ENCODE data around the gene RGS13.
"Not testable (repeated sequence)": the region's sequence is repeated elsewhere in the genome, so short reads cannot be mapped to it uniquely, and the experiment has no call there.

The RGS13 gene

DNA sequence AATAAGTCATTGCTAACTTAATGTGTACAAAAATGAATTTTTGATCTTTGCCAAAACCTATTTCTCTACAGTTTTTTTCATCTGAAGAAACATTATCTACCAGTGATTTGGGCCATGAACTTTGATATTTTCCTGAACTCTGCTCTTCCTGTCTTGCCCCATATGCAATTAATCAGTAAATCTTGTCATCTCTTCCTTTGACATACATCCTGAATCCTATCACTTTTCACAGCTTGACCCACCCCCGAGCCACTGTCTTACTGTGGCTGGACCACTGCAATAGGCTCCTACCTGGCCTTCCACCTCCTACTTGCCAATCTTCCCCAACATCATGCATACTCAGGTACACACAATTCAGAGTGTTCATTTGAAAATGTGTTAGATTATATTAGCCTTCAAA is 46.4 kb downstream of the RGS13 start:
- H4K91ac ChIP-seq (ENCODE audit: low read depth, low read length): no peak overlapping the region
- no peak overlapping the region for H3K18ac ChIP-seq (ENCODE audit: low read length)
- no peak overlapping the region for H2BK5ac ChIP-seq (ENCODE audit: low read depth, low read length, poor library complexity)
- no peaks in the 10 kb centered on the region for H3K36me3 ChIP-seq (ENCODE audit: control insufficient read depth in 1 of 2, insufficient read depth in 2 of 2, low read length in 2 of 2)
- no peaks in the 10 kb centered on the region for H3K79me1 ChIP-seq (ENCODE audit: low read length)
- H2AFZ ChIP-seq (ENCODE audit: insufficient read depth, low read length, poor library complexity): no peak overlapping the region
- H3K4ac ChIP-seq (ENCODE audit: low read depth, low read length): no peak overlapping the region
- H3K79me2 ChIP-seq (ENCODE audit: control insufficient read depth, insufficient read depth, low read length, poor library complexity): no peaks in the 10 kb centered on the region
- no peak overlapping the region for H3K27ac ChIP-seq (ENCODE audit: low read depth, low read length)
- no peak for DNase-seq
- H3K9ac ChIP-seq (ENCODE audit: low read length): no peak overlapping the region
- no peaks in the 10 kb centered on the region for H3K4me1 ChIP-seq (ENCODE audit: control insufficient read depth in 1 of 2, insufficient read depth in 2 of 2, low read length in 2 of 2)
- H3K9me3 ChIP-seq (ENCODE audit: insufficient read depth, low read depth, low read length): no peaks in the 10 kb centered on the region
- H3K4me3 ChIP-seq (ENCODE audit: low read depth, low read length): no peak overlapping the region
- H2AK5ac ChIP-seq (ENCODE audit: low read length): no peak overlapping the region
- H3K27me3 ChIP-seq (ENCODE audit: insufficient read depth, low read length): no peaks in the 10 kb centered on the region
- H2BK120ac ChIP-seq (ENCODE audit: insufficient read depth, low read length, poor library complexity): no peak overlapping the region
- H2BK12ac ChIP-seq (ENCODE audit: low read length): no peak overlapping the region
- no CpG with 5 or more reads among the region's 1 CpG for WGBS (ENCODE audit: extremely low coverage, insufficient coverage, insufficient read length)
- H4K12ac ChIP-seq (ENCODE audit: low read depth, low read length): no peak overlapping the region
- no peak overlapping the region for H4K8ac ChIP-seq (ENCODE audit: low read depth, low read length)
- H3K4me2 ChIP-seq (ENCODE audit: low read length): no peak overlapping the region
- no peak overlapping the region for H3K14ac ChIP-seq (ENCODE audit: low read length)
- no peak overlapping the region for H3K23ac ChIP-seq (ENCODE audit: low read length)

DNA sequence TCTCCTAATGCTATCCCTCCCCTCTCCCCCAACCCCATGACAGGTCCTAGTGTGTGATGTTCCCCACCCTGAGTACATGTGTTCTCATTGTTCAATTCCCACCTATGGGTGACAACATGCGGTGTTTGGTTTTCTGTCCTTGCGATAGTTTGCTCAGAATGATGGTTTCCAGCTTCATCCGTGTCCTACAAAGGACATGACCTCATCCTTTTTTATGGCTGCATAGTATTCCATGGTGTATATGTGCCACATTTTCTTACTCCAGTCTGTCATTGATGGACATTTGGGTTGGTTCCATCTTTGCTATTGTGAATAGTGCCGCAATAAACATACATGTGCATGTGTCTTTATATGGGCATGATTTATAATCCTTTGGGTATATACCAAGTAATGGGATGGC is 47.1 kb downstream of the RGS13 start:
- H2BK5ac ChIP-seq (ENCODE audit: low read depth, low read length, poor library complexity); DNase-seq; H3K27me3 ChIP-seq (ENCODE audit: insufficient read depth, low read length); H3K4me3 ChIP-seq (ENCODE audit: low read depth, low read length); H3K27ac ChIP-seq (ENCODE audit: low read depth, low read length); H2BK120ac ChIP-seq (ENCODE audit: insufficient read depth, low read length, poor library complexity); H4K91ac ChIP-seq (ENCODE audit: low read depth, low read length); H3K4ac ChIP-seq (ENCODE audit: low read depth, low read length); H2AFZ ChIP-seq (ENCODE audit: insufficient read depth, low read length, poor library complexity); H3K14ac ChIP-seq (ENCODE audit: low read length); H2BK12ac ChIP-seq (ENCODE audit: low read length); H2AK5ac ChIP-seq (ENCODE audit: low read length); H3K79me2 ChIP-seq (ENCODE audit: control insufficient read depth, insufficient read depth, low read length, poor library complexity); H3K18ac ChIP-seq (ENCODE audit: low read length); H3K23ac ChIP-seq (ENCODE audit: low read length); H3K4me1 ChIP-seq (ENCODE audit: control insufficient read depth in 1 of 2, insufficient read depth in 2 of 2, low read length in 2 of 2); H3K79me1 ChIP-seq (ENCODE audit: low read length); H4K12ac ChIP-seq (ENCODE audit: low read depth, low read length); H3K4me2 ChIP-seq (ENCODE audit: low read length); H3K9me3 ChIP-seq (ENCODE audit: insufficient read depth, low read depth, low read length); H4K8ac ChIP-seq (ENCODE audit: low read depth, low read length); H3K36me3 ChIP-seq (ENCODE audit: control insufficient read depth in 1 of 2, insufficient read depth in 2 of 2, low read length in 2 of 2); H3K9ac ChIP-seq (ENCODE audit: low read length): not testable (repeated sequence)
- WGBS (ENCODE audit: extremely low coverage, insufficient coverage, insufficient read length): no CpG with 5 or more reads among the region's 4 CpGs

DNA sequence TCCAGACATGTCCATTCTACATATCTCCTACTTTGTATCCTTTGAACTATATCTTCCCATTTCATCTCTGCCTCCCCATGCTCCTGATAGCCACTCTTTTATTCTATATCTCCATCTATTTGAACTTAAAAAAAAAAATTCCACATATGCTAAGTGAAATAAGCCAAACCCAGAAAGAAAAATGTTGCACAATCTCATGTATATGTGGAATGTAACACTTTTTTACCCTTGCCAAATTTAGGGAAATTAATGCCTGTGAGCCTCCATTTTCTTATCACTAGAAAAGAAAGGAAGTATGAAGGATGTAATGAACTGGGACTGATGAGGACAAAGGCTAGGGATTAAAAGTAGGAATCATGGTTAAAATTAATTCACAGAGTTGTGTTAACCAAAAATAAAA is 53.5 kb downstream of the RGS13 start:
- Histone ChIP-seq H3K9me3 (ENCODE audit: insufficient read depth, low read depth, low read length) (peaks cover 3% of the 10 kb centered on the region), H3K4me3 (ENCODE audit: low read depth, low read length) (no peak overlapping the region), H3K27me3 (ENCODE audit: insufficient read depth, low read length) (no peaks in the 10 kb centered on the region), H4K8ac (ENCODE audit: low read depth, low read length) (no peak overlapping the region), H2AK5ac (ENCODE audit: low read length) (no peak overlapping the region), H3K36me3 (ENCODE audit: control insufficient read depth in 1 of 2, insufficient read depth in 2 of 2, low read length in 2 of 2) (peaks cover 0 to 2% of the 10 kb centered on the region in 2 experiments), H4K12ac (ENCODE audit: low read depth, low read length) (no peak overlapping the region), H3K4ac (ENCODE audit: low read depth, low read length) (no peak overlapping the region), H2BK5ac (ENCODE audit: low read depth, low read length, poor library complexity) (no peak overlapping the region), H3K23ac (ENCODE audit: low read length) (no peak overlapping the region), H3K14ac (ENCODE audit: low read length) (no peak overlapping the region), H3K4me1 (ENCODE audit: control insufficient read depth in 1 of 2, insufficient read depth in 2 of 2, low read length in 2 of 2) (no peaks in the 10 kb centered on the region), H4K91ac (ENCODE audit: low read depth, low read length) (no peak overlapping the region), H2AFZ (ENCODE audit: insufficient read depth, low read length, poor library complexity) (no peak overlapping the region), H2BK12ac (ENCODE audit: low read length) (no peak overlapping the region), H3K79me1 (ENCODE audit: low read length) (no peaks in the 10 kb centered on the region), H3K4me2 (ENCODE audit: low read length) (no peak overlapping the region), H3K9ac (ENCODE audit: low read length) (no peak overlapping the region), H3K18ac (ENCODE audit: low read length) (no peak overlapping the region), H2BK120ac (ENCODE audit: insufficient read depth, low read length, poor library complexity) (no peak overlapping the region), H3K79me2 (ENCODE audit: control insufficient read depth, insufficient read depth, low read length, poor library complexity) (no peaks in the 10 kb centered on the region), H3K27ac (ENCODE audit: low read depth, low read length) (no peak overlapping the region)
- no peak for DNase-seq

DNA sequence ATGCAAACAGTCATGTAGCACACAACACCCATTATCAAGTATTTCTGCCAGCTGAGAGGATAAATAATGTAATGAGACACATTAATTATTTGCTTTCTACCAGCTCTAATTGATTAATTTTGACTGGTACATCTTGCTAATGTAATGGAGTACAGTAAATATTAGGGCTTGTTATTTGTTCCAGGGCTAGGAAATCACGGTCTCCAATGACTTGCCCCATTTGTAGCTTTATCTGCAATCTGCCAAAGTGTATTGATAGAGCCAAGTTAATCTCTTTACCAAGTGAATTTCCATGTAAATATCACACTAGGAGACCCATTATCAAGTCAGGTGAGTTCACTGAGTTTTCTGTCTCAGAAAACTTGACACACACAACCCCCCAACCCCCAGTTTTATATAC is 55.1 kb downstream of the RGS13 start:
- Histone ChIP-seq H2BK12ac (ENCODE audit: low read length) (no peak overlapping the region), H2AK5ac (ENCODE audit: low read length) (no peak overlapping the region), H3K27ac (ENCODE audit: low read depth, low read length) (no peak overlapping the region), H3K4me3 (ENCODE audit: low read depth, low read length) (no peak overlapping the region), H4K8ac (ENCODE audit: low read depth, low read length) (no peak overlapping the region), H2AFZ (ENCODE audit: insufficient read depth, low read length, poor library complexity) (no peak overlapping the region), H3K14ac (ENCODE audit: low read length) (no peak overlapping the region), H3K18ac (ENCODE audit: low read length) (no peak overlapping the region), H3K23ac (ENCODE audit: low read length) (no peak overlapping the region), H3K4me1 (ENCODE audit: control insufficient read depth in 1 of 2, insufficient read depth in 2 of 2, low read length in 2 of 2) (no peaks in the 10 kb centered on the region), H4K12ac (ENCODE audit: low read depth, low read length) (no peak overlapping the region), H3K36me3 (ENCODE audit: control insufficient read depth in 1 of 2, insufficient read depth in 2 of 2, low read length in 2 of 2) (peaks cover 0 to 2% of the 10 kb centered on the region in 2 experiments), H3K4ac (ENCODE audit: low read depth, low read length) (no peak overlapping the region), H3K4me2 (ENCODE audit: low read length) (no peak overlapping the region), H4K91ac (ENCODE audit: low read depth, low read length) (no peak overlapping the region), H3K27me3 (ENCODE audit: insufficient read depth, low read length) (no peaks in the 10 kb centered on the region), H3K9ac (ENCODE audit: low read length) (no peak overlapping the region), H3K9me3 (ENCODE audit: insufficient read depth, low read depth, low read length) (peaks cover 3% of the 10 kb centered on the region), H3K79me1 (ENCODE audit: low read length) (no peaks in the 10 kb centered on the region), H3K79me2 (ENCODE audit: control insufficient read depth, insufficient read depth, low read length, poor library complexity) (no peaks in the 10 kb centered on the region), H2BK5ac (ENCODE audit: low read depth, low read length, poor library complexity) (no peak overlapping the region), H2BK120ac (ENCODE audit: insufficient read depth, low read length, poor library complexity) (no peak overlapping the region)
- no peak for DNase-seq
- WGBS (ENCODE audit: extremely low coverage, insufficient coverage, insufficient read length): no CpG with 5 or more reads among the region's 1 CpG

DNA sequence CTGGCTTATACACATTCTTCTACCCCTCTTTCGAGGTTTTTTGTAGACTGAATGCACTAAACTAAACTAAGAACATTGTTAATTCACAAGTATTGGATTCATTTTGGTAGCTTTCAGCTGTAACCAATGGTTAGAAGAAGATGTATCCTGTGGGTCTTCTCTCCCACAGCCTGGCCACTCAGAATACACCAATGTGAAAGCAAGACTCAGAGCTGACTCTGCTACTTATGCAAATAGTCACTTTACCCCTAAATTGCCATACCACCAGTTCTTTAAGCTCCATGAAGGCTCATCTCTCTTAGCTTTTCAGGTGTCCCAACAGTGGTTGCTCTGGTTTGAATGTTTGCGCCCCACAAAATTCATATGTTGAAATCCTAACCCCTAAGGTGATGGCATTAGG is 60.1 kb downstream of the RGS13 start:
- H3K36me3 ChIP-seq (ENCODE audit: control insufficient read depth in 1 of 2, insufficient read depth in 2 of 2, low read length in 2 of 2): no peaks in the 10 kb centered on the region
- no peaks in the 10 kb centered on the region for H3K9me3 ChIP-seq (ENCODE audit: insufficient read depth, low read depth, low read length)
- H3K4ac ChIP-seq (ENCODE audit: low read depth, low read length): no peak overlapping the region
- no peak overlapping the region for H2BK120ac ChIP-seq (ENCODE audit: insufficient read depth, low read length, poor library complexity)
- H3K27me3 ChIP-seq (ENCODE audit: insufficient read depth, low read length): no peaks in the 10 kb centered on the region
- no peak overlapping the region for H3K4me2 ChIP-seq (ENCODE audit: low read length)
- no peak overlapping the region for H2BK5ac ChIP-seq (ENCODE audit: low read depth, low read length, poor library complexity)
- H3K79me1 ChIP-seq (ENCODE audit: low read length): no peaks in the 10 kb centered on the region
- H3K79me2 ChIP-seq (ENCODE audit: control insufficient read depth, insufficient read depth, low read length, poor library complexity): no peaks in the 10 kb centered on the region
- no peaks in the 10 kb centered on the region for H3K4me1 ChIP-seq (ENCODE audit: control insufficient read depth in 1 of 2, insufficient read depth in 2 of 2, low read length in 2 of 2)
- no CpG with 5 or more reads among the region's 2 CpGs for WGBS (ENCODE audit: extremely low coverage, insufficient coverage, insufficient read length)
- H4K8ac ChIP-seq (ENCODE audit: low read depth, low read length): no peak overlapping the region
- H3K23ac ChIP-seq (ENCODE audit: low read length): no peak overlapping the region
- H3K14ac ChIP-seq (ENCODE audit: low read length): no peak overlapping the region
- DNase-seq: no peak
- H4K12ac ChIP-seq (ENCODE audit: low read depth, low read length): no peak overlapping the region
- H3K9ac ChIP-seq (ENCODE audit: low read length): no peak overlapping the region
- no peak overlapping the region for H4K91ac ChIP-seq (ENCODE audit: low read depth, low read length)
- no peak overlapping the region for H2AFZ ChIP-seq (ENCODE audit: insufficient read depth, low read length, poor library complexity)
- H3K27ac ChIP-seq (ENCODE audit: low read depth, low read length): no peak overlapping the region
- H3K18ac ChIP-seq (ENCODE audit: low read length): no peak overlapping the region
- no peak overlapping the region for H3K4me3 ChIP-seq (ENCODE audit: low read depth, low read length)
- no peak overlapping the region for H2BK12ac ChIP-seq (ENCODE audit: low read length)
- H2AK5ac ChIP-seq (ENCODE audit: low read length): no peak overlapping the region
